ENCODE measurements around the gene FRMD8. TPM values are rescaled to one million over a fixed set of nuclear protein-coding genes. Genes with fewer than 3 reads are reported as not detected.

The FRMD8 gene
- total and polyA plus RNA-seq, 9 of the 15 experiments (the other 6 are each of a cell fraction or from before 2014, with no cell fraction given): 4.5 to 54.5 (median 15.8) TPM

GRCh38 chr11:65454696-65455456, 68.4 kb downstream of the FRMD8 start (continued):
- TF ChIP-seq ZNF696 (CRISPR knock-in tag; conservative IDR thresholded peaks at IDR 0.05) (no peak), ZNF121 (CRISPR knock-in tag; conservative IDR thresholded peaks at IDR 0.05) (no peak), SREBF1 (IDR thresholded peaks at IDR 0.05; ENCODE audit: borderline replicate concordance, low read depth, low read length) (no peak; the same call in 1 of the 2 replicates), LARP7 (IDR thresholded peaks at IDR 0.05) (peak; percentile 26; the same call in 1 of the 2 replicates), L3MBTL2 (IDR thresholded peaks at IDR 0.05) (peak; percentile 69), THRAP3 (IDR thresholded peaks at IDR 0.05; ENCODE audit: borderline replicate concordance) (no peak), ASH1L (IDR thresholded peaks at IDR 0.05; ENCODE audit: borderline replicate concordance, low read depth, partially characterized antibody) (no peak), RBM14 (IDR thresholded peaks at IDR 0.05; ENCODE audit: borderline replicate concordance, insufficient read depth, low read depth, low read length) (no peak), HOMEZ (CRISPR knock-in tag; IDR thresholded peaks at IDR 0.05) (no peak), SP1 (CRISPR knock-in tag; IDR thresholded peaks at IDR 0.05) (peak; percentile 82), GTF2F1 (IDR thresholded peaks at IDR 0.05; ENCODE audit: low read depth, low read length) (peak; percentile 92), VEZF1 (CRISPR knock-in tag; IDR thresholded peaks at IDR 0.05) (peak; percentile 56), JUND (IDR thresholded peaks at IDR 0.05; ENCODE audit: borderline replicate concordance, low read depth, low read length) (peak; percentile 58; the same call in 1 of the 2 replicates), JUND (tag; IDR thresholded peaks at IDR 0.05; ENCODE audit: borderline replicate concordance, low read depth, low read length) (no peak; the same call in 2 of the 3 replicates), ATF6 (CRISPR knock-in tag; IDR thresholded peaks at IDR 0.05) (no peak), TOE1 (IDR thresholded peaks at IDR 0.05; ENCODE audit: borderline replicate concordance) (no peak; the same call in 1 of the 2 replicates), TOE1 (CRISPR knock-in tag; IDR thresholded peaks at IDR 0.05; ENCODE audit: borderline replicate concordance, low read depth) (no peak), CCNT2 (IDR thresholded peaks at IDR 0.05; ENCODE audit: borderline replicate concordance, extremely low read depth, insufficient read length, low read depth, low read length) (peak; percentile 94), ZNF699 (CRISPR knock-in tag; IDR thresholded peaks at IDR 0.05; ENCODE audit: insufficient replicate concordance) (no peak), WHSC1 (IDR thresholded peaks at IDR 0.05; ENCODE audit: low read length) (no peak), NFE2L1 (tag; IDR thresholded peaks at IDR 0.05; ENCODE audit: borderline replicate concordance, low read depth) (no peak), SNIP1 (IDR thresholded peaks at IDR 0.05; ENCODE audit: low read depth) (no peak), NFIX (CRISPR knock-in tag; IDR thresholded peaks at IDR 0.05; ENCODE audit: low read depth) (no peak), ZNF217 (CRISPR knock-in tag; IDR thresholded peaks at IDR 0.05) (no peak)

All from K562 (cell line).